H1 (cell line): Measurements from ENCODE around the gene FAM174A. TPM values are rescaled to one million over a fixed set of nuclear protein-coding genes. Genes with fewer than 3 reads are reported as not detected.

ENCODE experiments used
- CTCF ChIA-PET: fragments of 300-600 bp; sonication (Branson Sonifier 250); formaldehyde crosslinking; loops from one replicate; lab custom pipeline; 2021; ENCODE audit not compliant: partially characterized antibody; lab: Charles Lee
- POLR2A ChIA-PET: fragments of 300-600 bp; sonication (Branson Sonifier 250); formaldehyde crosslinking; loops from one replicate; lab custom pipeline; 2021; ENCODE audit warnings: inconsistent platforms; ENCODE audit not compliant: partially characterized antibody; lab: Charles Lee
- DNase-seq, 2 experiments: peaks; one replicate each; pipeline versions ENCODE4 v3.0.0 to v3.0.0-alpha.2; 2010 to 2022; ENCODE audit warnings: low spot score in 2 of 2, low read depth in 1 of 2, mixed read lengths in 1 of 2
- FAIRE-seq: peaks from 2 replicates; lab custom pipeline; 2011; peaks lifted over from hg19 to GRCh38; lab: Jason Lieb, UNC
- H2AFZ ChIP-seq: 2 replicates; pipeline ENCODE4 v1.8.1; 2012; ENCODE audit warnings: low read length, inconsistent platforms
- H2AK5ac ChIP-seq: 2 replicates; pipeline ENCODE4 v1.6.1; 2013; ENCODE audit warnings: low read depth, low read length
- H2BK120ac ChIP-seq: replicated peaks from 2 replicates; pipeline ENCODE3; 2013; ENCODE audit warnings: low read depth, low read length, inconsistent platforms
- H2BK12ac ChIP-seq: 2 replicates; pipeline ENCODE4 v1.6.1; 2013; ENCODE audit warnings: low read depth, low read length
- H2BK15ac ChIP-seq: 2 replicates; pipeline ENCODE4 v1.6.1; 2013; ENCODE audit warnings: low read length
- H2BK20ac ChIP-seq: 2 replicates; pipeline ENCODE4 v1.6.1; 2013; ENCODE audit warnings: low read length
- H2BK5ac ChIP-seq: 2 replicates; pipeline ENCODE4 v1.6.1; 2013; ENCODE audit warnings: low read depth, low read length
- H3K14ac ChIP-seq: 2 replicates; pipeline ENCODE4 v1.6.1; 2013; ENCODE audit warnings: inconsistent platforms; ENCODE audit not compliant: insufficient read length
- H3K18ac ChIP-seq: 2 replicates; pipeline ENCODE4 v1.6.1; 2013; ENCODE audit warnings: low read length; ENCODE audit errors: extremely low read depth
- H3K23ac ChIP-seq: 2 replicates; pipeline ENCODE4 v1.6.1; 2013; ENCODE audit warnings: inconsistent platforms; ENCODE audit not compliant: insufficient read length
- H3K23me2 ChIP-seq: 2 replicates; pipeline ENCODE4 v1.6.1; 2013; ENCODE audit warnings: low read depth, low read length
- H3K27ac ChIP-seq: 2 replicates; pipeline ENCODE4 v1.6.1; 2011; ENCODE audit warnings: low read depth, low read length, inconsistent platforms
- H3K27me3 ChIP-seq, 4 experiments: replicated peaks in 1 of 4; 1 replicate in 1 of 4; 2 replicates in 3 of 4; pipeline versions ENCODE4 v1.6.1 to v1.8.1; 2011 to 2013; ENCODE audit warnings: low read length in 3 of 4, mild to moderate bottlenecking in 3 of 4, inconsistent platforms in 2 of 4, mixed read lengths in 2 of 4, moderate library complexity in 1 of 4; ENCODE audit not compliant: control insufficient read depth in 3 of 4, insufficient read depth in 3 of 4; ENCODE audit errors: extremely low read depth in 1 of 4
- H3K36me3 ChIP-seq, 4 experiments: 2 replicates each; pipeline versions ENCODE4 v1.6.1 to v1.8.1; 2011 to 2013; ENCODE audit warnings: mild to moderate bottlenecking in 4 of 4, low read length in 3 of 4, moderate library complexity in 2 of 4, control low read depth in 1 of 4, inconsistent platforms in 1 of 4; ENCODE audit not compliant: insufficient read depth in 4 of 4, control insufficient read depth in 2 of 4
- H3K4ac ChIP-seq: replicated peaks from 2 replicates; pipeline ENCODE3; 2013; ENCODE audit warnings: low read length, low read depth, mixed read lengths, inconsistent platforms; ENCODE audit not compliant: insufficient read length
- H3K4me1 ChIP-seq, 4 experiments: replicated peaks in 1 of 4; 1 replicate in 1 of 4; 2 replicates in 3 of 4; pipeline versions ENCODE4 v1.6.1 to v1.8.1; 2011 to 2013; ENCODE audit warnings: low read length in 3 of 4, inconsistent platforms in 2 of 4, mixed read lengths in 1 of 4; ENCODE audit not compliant: insufficient read depth in 4 of 4, control insufficient read depth in 3 of 4
- H3K4me2 ChIP-seq, 2 experiments: 2 replicates each; pipeline versions ENCODE4 v1.6.1 to v1.8.1; 2011 to 2013; ENCODE audit warnings: low read depth in 2 of 2, low read length in 2 of 2, control low read depth in 1 of 2, inconsistent platforms in 1 of 2, mild to moderate bottlenecking in 1 of 2; ENCODE audit not compliant: insufficient read depth in 1 of 2
- H3K4me3 ChIP-seq, 4 experiments: fragments of 200-600, 300-600 bp in 1 of 4; sonication (generic), shearing (Covaris generic), sonication (Bioruptor Twin) in 1 of 4; 2 replicates each; pipeline versions ENCODE4 v1.5.1 to v1.8.1; 2011 to 2016; ENCODE audit warnings: low read length in 4 of 4, low read depth in 3 of 4, control low read depth in 2 of 4, inconsistent platforms in 2 of 4, mild to moderate bottlenecking in 2 of 4, mixed read lengths in 1 of 4, moderate library complexity in 1 of 4; ENCODE audit not compliant: insufficient read depth in 2 of 4; ENCODE audit errors: extremely low read depth in 1 of 4
- H3K56ac ChIP-seq: replicated peaks from 2 replicates; pipeline ENCODE3; 2013; ENCODE audit warnings: low read depth, mild to moderate bottlenecking, mixed read lengths, low read length, inconsistent platforms; ENCODE audit not compliant: insufficient read length
- H3K79me1 ChIP-seq: 2 replicates; pipeline ENCODE4 v1.6.1; 2013; ENCODE audit warnings: low read depth, low read length, control low read depth
- H3K79me2 ChIP-seq, 2 experiments: 2 replicates each; pipeline versions ENCODE4 v1.6.1 to v1.8.1; 2012 to 2013; ENCODE audit warnings: low read length in 2 of 2, mild to moderate bottlenecking in 2 of 2, inconsistent platforms in 1 of 2; ENCODE audit not compliant: insufficient read depth in 2 of 2, control insufficient read depth in 1 of 2
- H3K9ac ChIP-seq, 4 experiments: replicated peaks in 1 of 4; 1 replicate in 1 of 4; 2 replicates in 3 of 4; pipeline versions ENCODE4 v1.6.1 to v1.8.1; 2011 to 2013; ENCODE audit warnings: low read depth in 3 of 4, low read length in 3 of 4, control low read depth in 2 of 4, mild to moderate bottlenecking in 2 of 4, moderate library complexity in 2 of 4, inconsistent platforms in 1 of 4; ENCODE audit errors: extremely low read depth in 1 of 4
- H3K9me3 ChIP-seq, 2 experiments: 2 replicates each; pipeline versions ENCODE4 v1.6.1 to v1.8.1; 2012 to 2013; ENCODE audit warnings: mild to moderate bottlenecking in 2 of 2, moderate library complexity in 2 of 2, control low read depth in 1 of 2, inconsistent platforms in 1 of 2, low read depth in 1 of 2, low read length in 1 of 2, mixed read lengths in 1 of 2; ENCODE audit not compliant: insufficient read depth in 2 of 2
- H4K20me1 ChIP-seq, 2 experiments: replicated peaks in 1 of 2; 2 replicates each; pipeline versions ENCODE3 to v1.8.1; 2011 to 2013; ENCODE audit warnings: inconsistent platforms in 2 of 2, low read length in 2 of 2, mild to moderate bottlenecking in 1 of 2; ENCODE audit not compliant: insufficient read depth in 2 of 2, control insufficient read depth in 1 of 2
- H4K5ac ChIP-seq: 2 replicates; pipeline ENCODE4 v1.6.1; 2013; ENCODE audit warnings: low read length, low read depth, mixed read lengths, inconsistent platforms; ENCODE audit not compliant: insufficient read length
- H4K8ac ChIP-seq: 2 replicates; pipeline ENCODE4 v1.8.0; 2013; ENCODE audit warnings: mild to moderate bottlenecking, moderate library complexity, low read length, inconsistent platforms; ENCODE audit not compliant: insufficient read depth; ENCODE audit errors: extremely low read depth
- H4K91ac ChIP-seq: replicated peaks from 2 replicates; pipeline ENCODE3; 2013; ENCODE audit warnings: low read length, mixed read lengths, inconsistent platforms; ENCODE audit not compliant: insufficient read length
- CEBPB ChIP-seq: IDR thresholded peaks from 2 replicates; pipeline ENCODE4 v1.6.1; 2012; ENCODE audit warnings: low read depth, low read length
- FOSL1 ChIP-seq: IDR thresholded peaks from 2 replicates; pipeline ENCODE4 v1.6.1; 2011; ENCODE audit warnings: mild to moderate bottlenecking, low read depth, low read length, moderate library complexity; ENCODE audit not compliant: insufficient read depth
- JUND ChIP-seq: IDR thresholded peaks from 2 replicates; pipeline ENCODE4 v1.6.1; 2011; ENCODE audit warnings: mild to moderate bottlenecking, improper control_type of control experiment, low read length
- KDM4A ChIP-seq: IDR thresholded peaks from one replicate; pipeline ENCODE4 v1.7.1; 2012; ENCODE audit warnings: low read depth, mild to moderate bottlenecking, moderate library complexity, low read length, inconsistent platforms; ENCODE audit not compliant: severe bottlenecking
- PHF8 ChIP-seq: fragments of 200-600 bp; sonication (generic); conservative IDR thresholded peaks from 2 replicates; pipeline ENCODE4 v1.7.1; 2012; ENCODE audit warnings: low read depth, mild to moderate bottlenecking, inconsistent platforms, low read length, moderate library complexity
- RNF2 ChIP-seq: fragments of 200-900, 300-1000 bp; sonication (generic); IDR thresholded peaks from 2 replicates; pipeline ENCODE4 v1.7.1; 2016; ENCODE audit warnings: borderline replicate concordance, low read depth, mild to moderate bottlenecking, antibody characterized with exemption, low read length; ENCODE audit not compliant: poor library complexity, severe bottlenecking; ENCODE audit errors: missing control alignments
- SIX5 ChIP-seq: IDR thresholded peaks from 2 replicates; pipeline ENCODE4 v1.6.1; 2011; ENCODE audit warnings: mild to moderate bottlenecking, low read depth, low read length
- WGBS, 2 experiments: shearing (Covaris generic) in 1 of 2; methylation state at CpG; one replicate each; pipeline versions ENCODE4 v1.1.6 to v1.1.7; 2013 to 2015; ENCODE audit warnings: low lambda C conversion rate in 2 of 2, mixed read lengths in 2 of 2, inconsistent platforms in 1 of 2, low coverage in 1 of 2, missing lambda C conversion rate in 1 of 2; ENCODE audit not compliant: insufficient replicate concordance in 2 of 2, insufficient coverage in 1 of 2, insufficient read length in 1 of 2; ENCODE audit errors: extremely low coverage in 1 of 2, missing lambda C conversion rate in 1 of 2; 5-methylcytosine and 5-hydroxymethylcytosine counted together
- polyA plus RNA-seq, 7 experiments: library from polyadenylated mRNA; depleted of rRNA in 3 of 7; stranded (reverse) in 5 of 7; unstranded in 2 of 7; fragments of >200 nt in 5 of 7; fragments of 200-250 nt in 2 of 7; gene quantifications; 1 replicate in 5 of 7; 2 replicates in 1 of 7; 4 replicates in 1 of 7; pipeline versions ENCODE4 v1.2.1 to v1.2.3, GENCODE V29; 2011 to 2013; ENCODE audit warnings: missing spikeins in 2 of 7, mixed read lengths in 2 of 7
- total RNA-seq: library from RNA; stranded (reverse); fragmentation: NEBNext Ultra II Directional; extraction: Animal tissue kit (Norgen Biotek cat#: 25700); gene quantifications from 2 replicates; pipeline ENCODE4 v1.2.1, GENCODE V29; 2021

FAM174A gene
- total and polyA plus RNA-seq, 2 of the 8 experiments (the other 6 are each of a cell fraction or from before 2014, with no cell fraction given), result 3.9 to 5.3 TPM

- Histone ChIP-seq H2BK5ac (no peak overlapping the region), H2BK12ac (no peak overlapping the region), H3K14ac (no peak overlapping the region), H3K23me2 (no peaks in the 10 kb centered on the region), H4K91ac (no peak overlapping the region), H3K79me2 (no peaks in the 10 kb centered on the region), H3K36me3 (0 out of 8 replicates have a peak, but pooled peaks cover 0 to 2% (median 0%) of the 10 kb centered on the region in 4 experiments), H3K27me3 (no peaks in the 10 kb centered on the region), H4K20me1 (no peaks in the 10 kb centered on the region), H2AFZ (no peak overlapping the region), H2BK20ac (no peak overlapping the region), H3K23ac (no peak overlapping the region), H3K4me1 (no peaks in the 10 kb centered on the region), H4K8ac (no peak overlapping the region), H3K79me1 (no peaks in the 10 kb centered on the region), H2BK15ac (no peak overlapping the region), H3K9ac (no peak overlapping the region), H2AK5ac (no peak overlapping the region), H3K18ac (no peak overlapping the region), H4K5ac (no peak overlapping the region), H2BK120ac (no peak overlapping the region), H3K4me3 (no peak overlapping the region), H3K56ac (no peak overlapping the region), H3K4me2 (no peak overlapping the region), H3K4ac (no peak overlapping the region), H3K27ac (no peak overlapping the region), H3K9me3 (peaks cover 0 to 3% of the 10 kb centered on the region in 2 experiments; a peak in 1 of 4 replicates)
- DNase-seq (no peak), FAIRE-seq (no peak)
- CTCF ChIA-PET, result no interaction called here
- POLR2A ChIA-PET, result no interaction called here
- TF ChIP-seq KDM4A, result no peak
- no peak for TF ChIP-seq CEBPB
- no peak for TF ChIP-seq FOSL1
- no peak for TF ChIP-seq JUND
- TF ChIP-seq PHF8, result no peak
- no peak for TF ChIP-seq RNF2
- TF ChIP-seq SIX5, result no peak
- WGBS, 2 experiments, result 69% methylated on average over 7 of the region's 7 CpGs; no CpG with 5 or more reads in 1 of the 2 experiments
Observed at GRCh38 chr5:100616291-100616690, 81.1 kb downstream of the FAM174A start.
